NCI-H524 treated with DMSO at 0.1 percent for 48 hours (cell line): ENCODE results near the gene PCBP3.
A peak's percentile ranks its signal among the peaks of the same experiment; 100 is the strongest.

Experiments
- DNase-seq: peaks from one replicate; lab custom pipeline; 2025; lab: John Stamatoyannopoulos, UW

Gene PCBP3

DNA sequence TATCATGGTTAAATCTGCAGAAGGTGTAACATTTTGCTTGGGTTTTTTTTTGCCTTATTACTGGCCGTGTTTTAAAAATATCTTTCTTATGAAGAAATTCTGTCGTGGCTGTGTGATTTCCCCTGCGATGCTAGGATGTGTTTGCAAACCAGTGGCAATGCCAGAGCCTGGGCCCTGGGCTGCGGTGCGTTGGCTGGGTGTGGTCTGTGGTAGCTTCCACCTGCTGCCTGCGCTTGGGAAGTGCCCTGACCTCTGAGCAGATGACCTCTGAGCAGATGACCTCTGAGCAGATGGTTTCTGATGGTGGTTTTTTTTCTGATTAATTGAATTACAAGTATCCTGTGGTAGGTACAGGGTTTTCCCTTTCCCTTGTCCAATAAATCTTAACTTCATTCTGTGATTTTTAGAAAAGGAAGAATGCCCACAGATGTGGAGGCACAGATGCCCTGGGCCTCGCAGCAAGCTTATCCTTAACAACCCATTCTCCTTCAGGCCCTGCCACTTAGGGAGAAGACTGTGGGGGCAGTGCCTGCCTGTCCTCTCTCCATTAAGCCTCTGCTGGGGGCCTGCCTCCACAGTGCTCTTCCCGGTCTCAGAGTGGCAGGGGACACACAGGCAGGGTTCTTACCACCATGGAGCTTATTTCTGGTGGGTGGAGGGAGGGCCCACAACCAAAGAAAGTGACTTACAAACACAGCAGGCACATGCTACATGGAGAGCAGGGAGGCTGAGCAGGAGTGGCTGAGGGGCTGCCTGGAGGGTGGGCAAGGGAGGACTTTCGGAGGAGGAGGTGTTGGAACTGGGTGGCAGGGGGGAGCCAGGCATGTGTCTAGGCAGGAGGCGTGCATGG lies 81.7 kb downstream of the PCBP3 start:
- DNase-seq, result no peak

DNA sequence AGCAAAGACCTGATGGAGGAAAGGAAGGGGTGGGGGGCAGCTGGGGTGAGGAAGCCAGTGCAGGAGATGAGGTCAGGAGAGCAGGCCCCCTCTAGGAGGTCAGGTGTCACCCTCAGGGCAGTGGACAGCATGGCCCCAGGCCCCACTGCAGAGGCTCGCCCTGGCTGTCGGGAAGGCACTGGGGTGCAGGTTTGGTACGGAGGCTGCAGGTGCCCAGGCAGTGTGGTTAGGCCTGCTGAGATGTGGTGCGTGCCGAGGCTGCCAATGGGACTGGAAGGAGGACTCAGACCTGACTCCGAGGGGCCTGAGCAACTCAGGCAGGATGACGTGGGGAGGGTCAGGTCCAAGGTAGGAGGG lies 82.3 kb downstream of the PCBP3 start:
- DNase-seq, result no peak

DNA sequence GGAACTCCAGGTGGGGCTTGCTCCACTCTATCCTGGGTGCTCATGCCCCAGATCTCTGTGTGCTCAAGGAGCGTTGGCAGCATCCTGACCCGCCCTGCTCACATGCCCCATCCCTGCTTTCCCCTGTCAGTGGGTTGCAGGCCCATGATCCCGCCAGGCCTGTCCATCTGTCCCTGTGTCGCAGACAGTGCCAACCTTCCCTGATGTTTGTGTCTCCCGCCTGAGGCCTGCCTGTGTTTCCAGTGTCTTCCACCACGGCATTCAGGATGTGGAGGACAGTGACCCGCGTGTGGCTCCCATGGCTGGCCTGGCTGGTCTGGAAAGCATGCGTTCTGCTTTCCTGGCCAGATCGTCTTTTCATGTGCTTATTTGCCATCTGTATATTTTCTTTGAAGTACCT lies 82.9 kb downstream of the PCBP3 start:
- DNase-seq, result no peak

DNA sequence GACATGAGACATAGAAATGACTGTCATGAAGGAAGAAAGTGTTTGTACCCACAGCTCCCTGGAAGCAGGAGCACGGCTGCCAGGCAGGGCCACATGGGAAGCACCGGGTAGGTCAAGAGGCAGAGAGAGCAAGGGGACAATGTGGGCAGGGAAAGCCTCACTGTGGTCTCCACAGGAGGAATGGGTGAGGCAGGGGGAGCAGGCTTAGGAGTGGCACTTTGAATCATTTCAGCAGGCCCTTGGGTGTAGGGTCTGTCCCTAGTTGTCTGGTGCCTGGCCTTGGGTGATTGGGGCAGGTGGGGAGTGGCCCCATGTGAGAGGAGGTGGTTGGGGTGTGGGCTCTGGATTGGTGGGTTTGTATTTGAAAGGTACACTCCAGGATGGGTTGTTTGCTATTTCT lies 83.9 kb downstream of the PCBP3 start:
- DNase-seq, result no peak

DNA sequence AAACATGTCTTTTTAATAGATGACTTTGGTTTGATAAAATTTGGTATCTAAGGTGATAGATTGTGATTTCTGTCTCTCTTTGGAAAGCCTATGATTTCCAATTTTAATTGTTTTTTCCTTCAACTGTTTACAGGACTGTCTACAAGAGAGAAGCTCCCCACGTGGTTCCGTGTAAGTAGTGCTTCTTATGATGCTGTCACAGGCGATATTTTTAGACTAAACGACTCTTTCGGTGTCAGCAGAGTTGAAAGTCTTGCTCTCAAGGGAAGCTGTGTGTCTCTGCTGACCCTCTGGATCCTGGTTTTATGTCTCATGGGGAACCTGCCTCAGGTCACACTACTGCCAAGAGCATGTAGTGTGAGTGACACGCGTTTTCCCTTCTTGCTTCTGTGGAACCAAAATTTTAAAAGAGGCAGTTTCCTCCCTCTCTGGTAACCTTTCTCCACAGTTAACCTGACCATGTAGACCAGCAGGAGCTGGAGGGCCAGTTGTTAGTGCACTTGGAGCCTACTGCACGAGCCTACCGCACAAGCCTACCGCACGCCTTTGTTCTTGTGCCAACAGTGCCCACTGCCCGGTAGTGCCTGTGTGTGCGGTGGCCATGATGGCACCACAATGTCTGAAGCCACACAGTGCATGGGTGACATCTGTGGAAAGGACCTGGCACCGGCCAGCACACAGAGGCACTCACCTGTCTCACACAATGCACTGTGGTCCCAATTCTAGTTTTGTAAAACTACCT lies 91.9 kb downstream of the PCBP3 start:
- DNase-seq, result no peak

DNA sequence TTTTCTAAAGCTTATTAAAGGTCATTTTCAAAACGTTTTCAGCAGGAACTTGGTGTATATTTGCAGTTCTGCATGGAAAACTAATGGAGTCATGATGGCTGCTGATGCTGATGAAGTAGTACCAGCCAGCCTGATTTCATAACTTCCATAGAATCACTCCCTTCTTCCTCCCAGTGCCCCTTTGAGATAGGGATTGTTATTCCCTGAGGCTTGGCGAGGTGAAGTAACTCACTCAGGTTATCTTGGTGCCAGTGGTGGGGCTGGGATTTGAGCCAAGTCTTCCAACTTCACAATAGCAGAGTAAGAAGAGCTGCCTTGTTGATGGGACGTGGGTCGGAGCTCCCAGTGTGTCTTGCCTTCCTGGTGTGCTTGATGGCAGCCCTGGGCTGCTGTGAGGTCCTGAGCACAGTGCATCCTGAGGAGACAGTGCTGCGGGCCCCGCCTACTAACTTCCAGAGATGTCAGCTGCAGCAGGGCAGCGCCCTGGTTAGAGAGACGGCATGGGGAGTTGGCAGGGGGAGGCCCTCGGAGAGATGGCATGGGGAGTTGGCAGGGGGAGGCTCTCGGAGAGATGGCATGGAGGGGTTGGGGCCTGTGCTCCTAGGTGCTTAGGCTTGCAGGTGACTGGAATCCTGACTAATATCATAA lies 92.6 kb downstream of the PCBP3 start:
- no peak for DNase-seq

DNA sequence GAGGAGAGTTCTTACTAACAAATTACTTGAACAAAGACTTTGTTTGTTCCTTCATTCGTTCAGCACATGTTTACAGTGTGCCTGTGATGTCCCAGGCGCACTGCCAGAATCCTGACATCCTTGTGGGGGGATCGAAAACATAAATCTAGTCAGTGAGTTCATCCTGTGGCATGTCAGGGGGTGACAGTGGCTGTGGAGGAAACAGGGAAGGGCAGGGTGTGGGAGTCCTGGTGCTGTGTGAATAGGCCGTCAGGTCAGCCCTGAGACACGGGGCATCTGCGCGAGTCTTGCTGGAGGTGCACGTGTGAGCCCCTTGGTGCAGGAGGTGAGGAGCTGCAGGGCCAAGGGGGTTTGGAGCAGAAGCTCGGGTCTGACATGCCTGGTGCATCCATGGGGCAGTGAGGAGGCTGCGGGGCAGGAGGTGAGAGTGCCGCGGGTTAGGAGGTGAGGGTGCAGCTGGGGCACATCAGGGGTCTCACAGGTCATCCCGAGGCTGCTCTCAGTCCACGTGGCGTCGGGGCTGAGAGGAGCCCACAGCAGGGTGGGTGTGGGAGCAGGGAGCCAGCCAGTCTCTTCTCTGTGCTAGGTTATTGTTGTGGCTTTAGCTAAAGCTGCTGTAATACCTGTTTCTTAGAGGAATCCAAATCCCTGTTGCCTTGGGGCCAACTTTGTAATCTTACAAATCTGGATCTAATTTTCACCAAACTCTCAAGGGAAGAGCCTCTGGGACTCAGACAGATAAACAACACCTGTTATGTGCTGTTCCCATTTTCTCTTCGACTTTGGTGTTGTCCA lies 93.4 kb downstream of the PCBP3 start:
- no peak for DNase-seq

DNA sequence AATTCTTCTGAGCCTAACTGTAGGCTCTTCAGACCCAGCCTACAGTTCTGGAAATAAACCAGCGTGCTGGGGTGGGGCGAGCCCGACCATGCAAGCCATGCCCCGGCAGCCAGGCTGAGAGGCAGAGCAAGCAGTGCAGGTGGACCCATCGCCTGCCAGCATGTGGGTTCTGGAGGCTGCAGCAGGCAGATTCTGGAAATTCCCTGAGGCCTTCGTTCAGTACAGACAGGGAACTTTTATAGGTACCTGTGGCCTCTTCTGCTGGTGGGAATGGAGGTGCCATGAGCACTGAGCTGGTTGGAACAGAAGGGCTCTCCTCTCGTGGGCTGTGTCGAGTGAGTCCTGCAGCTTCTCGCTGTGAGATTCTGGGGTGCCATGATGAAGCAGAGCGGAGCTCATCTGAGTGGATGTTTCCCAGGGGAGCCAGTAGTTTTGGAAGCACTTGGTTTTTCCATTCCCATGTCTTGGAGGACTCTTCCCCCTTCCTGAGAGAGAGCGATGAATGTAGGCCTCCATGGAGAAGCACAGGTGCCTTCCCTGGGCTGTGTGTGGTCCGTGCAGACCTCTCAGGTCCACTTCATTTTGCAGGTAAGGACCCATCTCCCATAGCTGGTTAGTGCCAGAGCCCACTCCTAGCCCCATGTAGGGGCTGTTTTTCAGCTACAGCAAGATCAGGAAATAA lies 94.1 kb downstream of the PCBP3 start:
- DNase-seq, result no peak

DNA sequence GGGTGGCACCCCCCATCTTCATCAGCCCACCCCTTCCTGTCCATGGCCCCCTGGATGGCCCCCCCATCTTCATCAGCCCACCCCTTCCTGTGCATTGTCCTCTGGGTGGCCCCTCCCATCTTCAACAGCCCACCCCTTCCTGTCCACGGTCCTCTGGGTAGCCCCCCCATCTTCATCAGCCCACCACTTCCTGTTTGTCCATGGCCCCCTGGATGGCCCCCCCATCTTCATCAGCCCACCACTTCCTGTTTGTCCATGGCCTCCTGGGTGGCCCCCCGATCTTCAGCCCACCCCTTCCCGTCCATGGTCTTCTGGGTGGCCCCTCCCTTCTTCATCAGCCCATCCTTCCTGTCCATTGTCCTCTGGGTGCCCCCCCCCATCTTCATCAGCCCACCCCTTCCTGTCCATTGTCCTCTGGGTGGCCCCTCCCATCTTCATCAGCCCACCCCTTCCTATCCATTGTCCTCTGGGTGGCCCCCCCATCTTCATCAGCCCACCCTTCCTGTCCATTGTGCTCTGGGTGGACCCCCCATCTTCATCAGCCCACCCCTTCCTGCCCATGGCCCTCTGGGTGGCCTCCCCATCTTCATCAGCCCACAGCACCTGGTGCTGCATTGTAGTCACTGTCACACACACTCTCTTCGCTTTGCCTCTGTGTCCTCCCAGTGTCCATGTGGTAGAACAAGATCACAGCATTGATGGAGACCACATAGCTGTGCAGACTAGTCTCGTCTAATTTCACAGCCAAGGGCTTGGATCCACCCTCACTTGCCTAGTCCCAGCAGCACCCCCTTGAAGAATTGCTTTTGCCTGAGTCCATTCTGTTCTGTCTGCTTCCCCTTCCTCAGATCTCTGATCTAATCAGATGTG lies 95.9 kb downstream of the PCBP3 start:
- DNase-seq, result no peak

DNA sequence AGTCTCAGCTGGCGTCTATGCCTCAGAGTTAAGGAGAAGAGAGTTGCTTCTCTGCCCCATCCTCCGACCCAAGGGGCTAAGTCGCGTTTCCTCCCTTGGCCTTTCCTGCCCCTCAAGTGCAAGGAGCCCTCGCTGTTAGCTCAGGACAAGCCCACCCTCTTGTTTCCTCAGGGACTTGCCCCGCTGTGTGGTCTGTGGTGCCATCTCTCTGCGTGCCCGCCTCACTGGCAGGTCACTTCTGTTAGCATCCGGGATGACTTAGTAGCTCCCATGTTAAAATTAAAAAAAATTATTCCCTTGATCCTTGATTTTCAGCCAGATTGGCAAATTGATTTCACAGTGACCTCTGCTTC lies 96.5 kb downstream of the PCBP3 start:
- no peak for DNase-seq

DNA sequence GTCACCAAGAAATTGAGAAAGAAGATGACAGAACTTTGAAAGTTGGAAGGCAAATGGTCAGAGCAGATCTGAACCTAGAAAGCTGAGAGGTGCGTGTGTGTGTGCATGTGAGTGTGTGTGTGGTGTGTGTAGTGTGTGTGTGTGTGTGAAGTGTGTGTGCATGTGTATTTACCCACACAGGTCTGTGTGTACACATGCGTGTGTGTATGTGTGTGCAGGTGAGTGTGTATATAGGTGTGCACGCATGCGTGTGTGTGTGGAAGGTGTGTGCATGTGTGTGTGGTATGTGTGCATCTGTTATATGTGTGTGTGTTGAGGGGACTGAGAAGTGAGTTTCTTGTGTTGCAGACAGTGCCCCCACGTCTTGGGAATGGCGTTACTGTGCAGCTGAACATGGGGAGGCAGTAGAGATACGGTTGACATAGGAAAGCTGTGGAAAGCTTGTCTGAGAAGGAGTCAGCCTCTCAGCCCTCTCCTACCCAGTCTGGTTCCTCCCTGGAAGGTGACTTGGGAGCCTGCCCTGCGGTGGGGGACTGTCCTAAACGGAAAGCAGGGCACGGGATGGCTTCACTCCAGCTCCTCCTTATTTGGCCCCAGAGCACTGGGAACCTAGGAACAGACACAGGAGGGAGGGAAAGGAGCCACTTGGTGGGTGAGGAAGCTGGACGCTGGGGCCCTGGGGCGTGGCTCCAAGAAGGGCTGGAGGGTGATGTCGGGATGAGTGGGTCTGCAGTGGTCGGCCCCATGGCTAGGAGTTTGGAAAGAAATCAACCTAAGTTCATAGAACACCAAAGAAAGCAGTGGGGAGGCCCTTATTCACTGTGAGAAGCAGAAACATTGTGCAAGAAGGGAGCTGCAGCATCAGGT lies 97.2 kb downstream of the PCBP3 start:
- no peak for DNase-seq

DNA sequence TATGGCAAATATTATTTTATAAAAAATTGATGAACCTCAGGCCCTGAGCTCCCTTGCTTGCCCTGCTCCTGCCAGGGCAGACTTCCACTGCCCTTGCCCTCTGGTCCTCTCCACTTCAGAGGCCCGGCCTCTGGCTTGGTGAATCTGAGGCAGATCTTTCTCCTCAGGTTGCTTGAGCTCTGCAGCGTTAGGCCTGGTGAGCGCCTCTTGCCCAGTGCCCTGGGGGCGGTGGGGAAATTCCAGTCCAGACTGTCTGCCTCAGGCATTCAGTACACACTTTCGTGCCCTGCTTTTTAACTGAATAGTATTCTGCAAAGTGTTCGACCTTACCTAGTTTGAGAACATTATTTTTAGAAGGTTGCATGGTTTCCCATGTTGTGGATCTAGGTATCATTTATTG lies 98.2 kb downstream of the PCBP3 start:
- DNase-seq, result no peak

DNA sequence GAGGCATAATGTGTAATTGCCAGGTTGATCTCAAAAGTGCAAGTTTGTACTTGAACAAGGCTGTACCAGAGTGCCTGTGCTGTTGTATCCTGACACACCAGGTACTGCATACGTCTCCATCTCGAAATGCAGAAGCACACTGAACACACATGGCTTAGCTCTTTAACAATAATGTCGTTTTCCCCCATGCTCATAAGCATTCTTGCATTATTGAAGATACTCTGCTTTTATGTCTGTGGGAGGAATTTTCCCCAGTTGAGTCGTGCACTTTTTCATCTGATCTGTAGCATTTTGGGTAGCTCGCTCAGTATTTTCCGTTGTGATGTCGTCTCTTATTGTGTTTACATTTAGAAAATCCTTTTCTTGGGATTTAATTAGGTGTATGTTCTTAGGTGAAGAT lies 98.7 kb downstream of the PCBP3 start:
- DNase-seq, result no peak

DNA sequence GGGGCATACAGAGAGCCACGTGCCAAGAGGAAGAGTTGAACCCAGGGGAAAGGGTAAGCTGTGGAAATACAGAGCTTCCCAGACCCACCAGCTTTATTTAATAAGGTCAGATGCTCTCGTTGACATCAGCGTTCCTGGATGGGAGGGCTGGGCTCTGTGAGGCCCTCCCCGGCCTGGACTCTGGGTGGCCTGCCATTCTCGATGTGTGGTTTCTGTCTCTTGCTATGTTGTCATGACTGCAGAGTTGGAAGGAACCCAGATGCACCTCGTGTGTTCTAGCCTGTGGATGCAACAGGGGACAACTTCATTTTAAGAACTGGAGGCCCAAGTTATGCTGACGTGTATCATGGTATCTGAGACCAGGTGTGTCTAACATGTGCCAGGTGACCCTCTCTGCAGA lies 101.7 kb downstream of the PCBP3 start:
- DNase-seq, result no peak

DNA sequence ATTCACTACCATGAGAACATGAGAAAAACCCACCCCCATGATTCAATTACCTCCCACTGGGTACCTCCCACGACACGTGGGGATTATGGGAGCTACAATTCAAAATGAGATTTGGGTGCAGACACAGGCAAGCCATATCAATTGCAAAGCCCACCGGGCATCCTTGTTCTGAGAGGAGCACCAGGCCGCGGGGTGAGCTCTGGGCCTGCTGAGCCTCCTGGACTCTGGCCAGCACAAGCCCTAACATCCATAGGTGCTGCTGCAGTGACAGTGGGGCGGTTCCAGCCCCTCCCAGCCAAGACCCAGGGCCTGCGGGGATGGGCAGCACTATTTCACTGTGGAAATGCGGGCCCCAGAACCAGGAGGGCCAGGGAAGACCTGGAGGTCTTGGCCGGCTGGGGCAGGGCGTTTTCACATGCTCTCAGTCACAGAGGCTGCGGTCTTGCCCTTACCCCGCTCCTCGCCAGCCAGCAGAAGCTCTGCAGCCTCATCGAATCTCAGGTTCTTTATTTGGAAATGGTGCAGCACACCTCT lies 103.8 kb downstream of the PCBP3 start:
- DNase-seq, result no peak

DNA sequence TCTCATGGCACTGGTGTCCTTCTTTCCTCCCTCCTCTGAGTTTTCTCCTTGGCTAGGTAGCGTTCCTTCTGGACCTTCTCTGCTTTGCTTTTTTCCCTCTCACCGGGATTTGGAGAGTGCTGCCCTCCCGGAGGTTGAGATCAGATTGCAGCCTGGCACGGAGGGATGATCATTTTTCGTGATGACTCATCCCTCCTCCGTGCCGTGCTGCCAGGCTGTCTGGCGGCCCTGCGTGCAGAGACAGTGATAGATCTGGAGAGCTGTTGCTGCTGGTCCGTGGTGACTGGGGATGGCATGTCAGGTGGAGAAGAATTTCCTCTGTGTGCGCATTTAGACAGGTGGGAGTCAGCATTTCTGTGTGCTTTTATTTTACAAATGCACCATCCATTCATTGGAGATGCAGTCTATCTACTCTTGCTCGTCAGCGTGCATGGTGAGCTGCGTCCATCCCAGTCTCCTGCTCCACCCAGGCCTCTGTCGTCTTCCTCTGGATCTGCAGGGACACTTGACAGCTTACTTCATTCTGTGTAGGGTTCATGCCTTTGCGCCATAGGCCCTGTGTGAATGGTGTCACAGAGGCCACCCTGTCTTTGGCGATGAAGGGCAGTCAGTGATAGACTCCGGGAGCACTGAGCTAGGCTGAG lies 104.4 kb downstream of the PCBP3 start:
- peak; percentile 23 for DNase-seq

DNA sequence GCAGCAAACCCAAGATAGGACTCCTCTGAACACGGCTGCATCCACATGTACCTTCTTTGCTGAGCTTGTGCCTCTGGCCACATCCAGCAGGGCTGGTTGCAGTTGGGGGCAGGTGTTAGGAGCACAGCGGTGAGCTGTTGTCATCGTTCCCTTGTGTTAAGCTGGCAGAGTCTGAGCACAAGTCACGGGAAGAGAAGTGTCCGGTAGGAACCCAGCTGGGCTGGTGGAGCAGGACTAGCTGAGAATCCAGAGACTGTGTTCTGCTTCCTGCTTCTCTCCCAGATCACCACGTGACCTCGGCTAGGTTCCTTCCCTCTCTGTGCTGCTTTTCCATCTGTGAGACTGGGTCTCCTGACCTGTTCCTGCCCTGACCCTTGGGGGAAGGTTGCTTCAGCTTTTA lies 105.1 kb downstream of the PCBP3 start:
- no peak for DNase-seq

DNA sequence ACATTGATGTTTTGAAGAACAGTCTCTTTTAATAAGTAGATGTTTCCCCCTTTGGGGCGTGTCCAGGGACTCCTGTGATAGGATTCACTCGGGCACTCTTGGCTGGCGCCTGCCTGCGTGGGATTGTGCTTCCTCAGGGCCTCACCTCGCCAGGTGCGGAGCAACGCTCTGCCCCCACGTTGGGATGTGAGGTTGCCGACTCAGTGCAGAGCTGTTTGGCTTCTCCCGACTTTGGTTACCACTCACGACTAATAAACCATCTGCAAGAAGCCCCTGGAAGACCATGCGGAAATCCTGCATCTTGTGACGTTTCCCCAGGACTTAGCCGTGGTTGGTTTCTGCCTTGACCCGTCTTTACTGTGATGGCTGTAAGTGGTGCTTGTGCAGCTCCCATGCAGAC lies 106.4 kb downstream of the PCBP3 start:
- no peak for DNase-seq

DNA sequence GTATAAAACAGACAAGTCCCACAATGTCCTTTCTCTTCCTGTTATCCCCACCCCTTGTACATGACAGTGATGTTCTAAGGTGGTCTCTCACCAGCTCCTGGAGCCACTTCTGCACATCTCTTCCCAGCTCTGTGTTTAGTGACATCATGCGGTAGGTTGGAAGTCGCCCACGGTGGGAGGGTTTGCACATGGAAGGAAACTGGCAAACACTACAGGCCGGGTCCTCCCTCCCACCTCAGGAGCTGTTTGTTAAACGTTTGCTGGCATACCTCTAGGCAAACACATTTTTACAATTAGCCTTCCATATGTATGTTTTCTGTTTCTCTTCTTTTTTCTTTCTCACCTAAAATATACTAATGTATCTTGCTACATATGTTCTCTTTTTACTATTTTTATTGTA lies 107.4 kb downstream of the PCBP3 start:
- no peak for DNase-seq
